Measurements from ENCODE around the gene DKKL1. TPM values are rescaled to one million over a fixed set of nuclear protein-coding genes. Genes with fewer than 3 reads are reported as not detected.
"Not testable (repeated sequence)": the region's sequence is repeated elsewhere in the genome, so short reads cannot be mapped to it uniquely, and the experiment has no call there.

Gene DKKL1
- 3.6 and 5.2 TPM in 2 replicates for total RNA-seq
- long read RNA-seq, partial matches to known transcripts = 0 of 1 reads
- long read RNA-seq, other reads (novel, unspliced or antisense) = 1 of 1 reads

- TF ChIP-seq CTCF (IDR thresholded peaks at IDR 0.05; ENCODE audit: unreplicated experiment) = no peak
- Mint-ChIP-seq H3K36me3 (ENCODE audit: insufficient read depth) (peaks cover 7% of the 10 kb centered on the region), H3K27me3 (no peaks in the 10 kb centered on the region)
Observed at GRCh38 chr19:49363268-49364082, at the start of gene DKKL1. TSS of gene DKKL1 (plus strand) at chr19:49363877. CDS start at chr19:49363999, 122 bp downstream.

GRCh38 chr19:49315111-49315510, 48.6 kb upstream of the DKKL1 start:
- Mint-ChIP-seq H3K4me3 (ENCODE audit: low read depth) (no peak overlapping the region), H3K27ac (no peak overlapping the region), H3K4me1 (ENCODE audit: low read depth) (no peaks in the 10 kb centered on the region), H3K9me3 (ENCODE audit: low read depth) (peaks cover 8% of the 10 kb centered on the region), H3K36me3 (ENCODE audit: insufficient read depth) (peaks cover 36% of the 10 kb centered on the region), H3K27me3 (no peaks in the 10 kb centered on the region)
- DNase-seq (ENCODE audit: low spot score, unreplicated experiment) = no peak
- no peak for TF ChIP-seq CTCF (IDR thresholded peaks at IDR 0.05; ENCODE audit: unreplicated experiment)

More at GRCh38 chr19:49363268-49364082, at the start of gene DKKL1:
- Mint-ChIP-seq H3K27ac (no peak within 1 kb of the TSS), H3K9me3 (ENCODE audit: low read depth) (no peaks in the 10 kb centered on the region), H3K4me1 (ENCODE audit: low read depth) (peaks cover 6% of the 10 kb centered on the region), H3K4me3 (ENCODE audit: low read depth) (no peak within 1 kb of the TSS)
- peak; percentile 99 for DNase-seq (ENCODE audit: low spot score, unreplicated experiment)

- no peak for TF ChIP-seq CTCF (IDR thresholded peaks at IDR 0.05; ENCODE audit: unreplicated experiment)
- no peak overlapping the region for H3K4me3 Mint-ChIP-seq (ENCODE audit: low read depth)
- no peak for DNase-seq (ENCODE audit: low spot score, unreplicated experiment)
- H3K27me3 Mint-ChIP-seq = no peaks in the 10 kb centered on the region
- no peak overlapping the region for H3K27ac Mint-ChIP-seq
- peaks cover 8% of the 10 kb centered on the region for H3K9me3 Mint-ChIP-seq (ENCODE audit: low read depth)
- H3K4me1 Mint-ChIP-seq (ENCODE audit: low read depth) = no peaks in the 10 kb centered on the region
- peaks cover 34% of the 10 kb centered on the region for H3K36me3 Mint-ChIP-seq (ENCODE audit: insufficient read depth)
Observed at GRCh38 chr19:49316284-49316683, 47.4 kb upstream of the DKKL1 start.

GRCh38 chr19:49318296-49318695, 45.4 kb upstream of the DKKL1 start:
- Mint-ChIP-seq H3K4me1 (ENCODE audit: low read depth) (no peaks in the 10 kb centered on the region), H3K4me3 (ENCODE audit: low read depth) (no peak overlapping the region), H3K9me3 (ENCODE audit: low read depth) (peaks cover 10% of the 10 kb centered on the region), H3K27ac (peak overlapping the region; percentile 45), H3K27me3 (no peaks in the 10 kb centered on the region), H3K36me3 (ENCODE audit: insufficient read depth) (peaks cover 43% of the 10 kb centered on the region)
- DNase-seq (ENCODE audit: low spot score, unreplicated experiment) = no peak
- TF ChIP-seq CTCF (IDR thresholded peaks at IDR 0.05; ENCODE audit: unreplicated experiment) = no peak

GRCh38 chr19:49324801-49325576, 38.7 kb upstream of the DKKL1 start, which contains the start of gene SLC6A16:
TSS of gene SLC6A16 (minus strand) at chr19:49325191. CDS start at chr19:49311347, 13,844 bp downstream.
- TF ChIP-seq CTCF (IDR thresholded peaks at IDR 0.05; ENCODE audit: unreplicated experiment) = no peak
- H3K4me3 Mint-ChIP-seq (ENCODE audit: low read depth) = no peak within 1 kb of the TSS
- H3K27me3 Mint-ChIP-seq = no peaks in the 10 kb centered on the region
- DNase-seq (ENCODE audit: low spot score, unreplicated experiment) = peak; percentile 7
- peaks cover 5% of the 10 kb centered on the region for H3K9me3 Mint-ChIP-seq (ENCODE audit: low read depth)
- peak within 1 kb of the TSS; percentile 67 for H3K27ac Mint-ChIP-seq
- peaks cover 38% of the 10 kb centered on the region for H3K36me3 Mint-ChIP-seq (ENCODE audit: insufficient read depth)
- peaks cover 2% of the 10 kb centered on the region for H3K4me1 Mint-ChIP-seq (ENCODE audit: low read depth)

GRCh38 chr19:49325756-49326155, 37.9 kb upstream of the DKKL1 start:
- H3K9me3 Mint-ChIP-seq (ENCODE audit: low read depth); H3K27ac Mint-ChIP-seq; H3K27me3 Mint-ChIP-seq; H3K4me3 Mint-ChIP-seq (ENCODE audit: low read depth); H3K4me1 Mint-ChIP-seq (ENCODE audit: low read depth); DNase-seq (ENCODE audit: low spot score, unreplicated experiment): not testable (repeated sequence)
- peaks cover 37% of the 10 kb centered on the region for H3K36me3 Mint-ChIP-seq (ENCODE audit: insufficient read depth)

All from progenitor cell of endocrine pancreas (in vitro differentiated cells).